Activated CD4-positive, alpha-beta memory T cell treated with anti-CD3 and anti-CD28 coated beads for 36 hours (primary cell): Measurements from ENCODE around the gene MAGEB4. TPM values are rescaled to one million over a fixed set of nuclear protein-coding genes. Genes with fewer than 3 reads are reported as not detected.

ENCODE experiments used
- CTCF ChIA-PET: fragments of 350-600 bp; sonication (Branson Sonifier 250); formaldehyde crosslinking; loops from one replicate; lab custom pipeline; 2021; ENCODE audit warnings: antibody characterized with exemption, inconsistent platforms; lab: Charles Lee
- POLR2A ChIA-PET: fragments of 350-600 bp; sonication (Branson Sonifier 250); formaldehyde crosslinking; loops from one replicate; lab custom pipeline; 2021; ENCODE audit warnings: antibody characterized with exemption; lab: Charles Lee
- DNase-seq: peaks from one replicate; pipeline ENCODE4 v3.0.0-alpha.2; 2020
- H3K27ac Mint-ChIP-seq: one replicate; pipeline ENCODE4 v1.8.0; 2021; ENCODE audit warnings: mixed read lengths
- H3K27me3 Mint-ChIP-seq: one replicate; pipeline ENCODE4 v1.8.0; 2021; ENCODE audit warnings: mixed read lengths
- H3K36me3 Mint-ChIP-seq: one replicate; pipeline ENCODE4 v1.8.0; 2021; ENCODE audit warnings: mixed read lengths
- H3K4me1 Mint-ChIP-seq: one replicate; pipeline ENCODE4 v1.8.0; 2021; ENCODE audit warnings: low read depth, mixed read lengths
- H3K4me3 Mint-ChIP-seq: one replicate; pipeline ENCODE4 v1.8.0; 2021; ENCODE audit warnings: mild to moderate bottlenecking, mixed read lengths
- H3K9me3 Mint-ChIP-seq: one replicate; pipeline ENCODE4 v1.8.0; 2021; ENCODE audit warnings: mixed read lengths
- intact Hi-C: fragments of 100-400 bp; cut with micrococcal nuclease; formaldehyde crosslinking; loops from one replicate; pipeline ENCODE4 v1.15.1; 2023
- total RNA-seq, 2 experiments: library from RNA; stranded (reverse); gene quantifications; one replicate each; pipeline ENCODE4 v1.2.3, GENCODE V29; 2021

MAGEB4 gene
- total RNA-seq, 2 experiments from 2014 or later, result not detected

DNA sequence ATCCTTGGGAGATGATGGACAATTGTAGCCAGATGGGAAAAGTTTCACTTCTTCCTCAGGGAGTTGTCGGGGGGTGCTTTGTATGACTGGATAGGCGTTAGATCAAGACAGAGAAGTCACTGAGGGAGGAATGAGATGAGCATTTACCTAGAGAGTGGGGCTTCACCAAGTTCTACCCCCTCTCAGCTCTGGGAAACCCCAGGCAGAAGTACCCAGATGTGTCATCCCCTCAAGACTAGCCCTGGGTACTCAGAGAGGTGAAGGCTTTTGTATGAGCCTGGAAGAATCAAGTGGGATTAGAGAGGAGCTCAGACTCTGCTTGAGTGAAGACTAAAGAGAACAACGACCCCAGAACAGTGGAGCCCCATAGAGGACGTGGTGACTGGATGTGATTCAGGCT, 7.1 kb downstream of the MAGEB4 start:
- no peak for DNase-seq
- intact Hi-C loops, result no loop called here
- Mint-ChIP-seq H3K4me1 (no peaks in the 10 kb centered on the region), H3K4me3 (no peak overlapping the region), H3K27me3 (no peaks in the 10 kb centered on the region), H3K9me3 (no peaks in the 10 kb centered on the region), H3K36me3 (no peaks in the 10 kb centered on the region), H3K27ac (no peak overlapping the region)
- CTCF ChIA-PET, result no interaction called here
- POLR2A ChIA-PET, result no interaction called here

GRCh38 chrX:30253257-30253656, 11.5 kb downstream of the MAGEB4 start:
- Mint-ChIP-seq H3K9me3 (no peaks in the 10 kb centered on the region), H3K4me3 (no peak overlapping the region), H3K27ac (no peak overlapping the region), H3K27me3 (no peaks in the 10 kb centered on the region), H3K4me1 (no peaks in the 10 kb centered on the region), H3K36me3 (no peaks in the 10 kb centered on the region)
- CTCF ChIA-PET, result no interaction called here
- POLR2A ChIA-PET, result no interaction called here
- intact Hi-C loops, result no loop called here
- DNase-seq, result no peak

DNA sequence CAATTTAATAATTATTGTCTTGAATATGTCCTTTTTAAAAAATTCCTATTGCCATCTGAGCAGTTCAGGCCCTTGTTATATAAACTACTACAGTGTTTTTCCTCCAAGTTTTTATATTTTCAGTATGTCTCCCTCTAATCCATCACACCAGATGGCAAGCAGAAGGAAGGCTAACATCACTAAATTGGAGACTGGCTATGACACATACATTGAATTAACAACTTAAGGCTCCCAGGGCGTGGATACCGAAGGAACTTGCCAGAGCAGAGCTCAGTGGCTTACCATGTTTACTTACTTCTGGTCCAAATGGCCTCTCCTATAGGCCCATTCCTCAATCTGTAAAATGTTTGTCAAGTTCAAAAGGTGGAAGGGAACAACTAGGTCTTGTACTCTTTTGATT, 18.1 kb downstream of the MAGEB4 start:
- CTCF ChIA-PET, result no interaction called here
- intact Hi-C loops, result no loop called here
- Mint-ChIP-seq H3K4me3 (no peak overlapping the region), H3K36me3 (no peaks in the 10 kb centered on the region), H3K27ac (no peak overlapping the region), H3K27me3 (no peaks in the 10 kb centered on the region), H3K9me3 (no peaks in the 10 kb centered on the region), H3K4me1 (no peaks in the 10 kb centered on the region)
- no peak for DNase-seq
- POLR2A ChIA-PET, result no interaction called here

GRCh38 chrX:30261012-30261411, 19.2 kb downstream of the MAGEB4 start:
- no peaks in the 10 kb centered on the region for H3K9me3 Mint-ChIP-seq
- no peaks in the 10 kb centered on the region for H3K4me1 Mint-ChIP-seq
- H3K27ac Mint-ChIP-seq, result no peak overlapping the region
- no peaks in the 10 kb centered on the region for H3K36me3 Mint-ChIP-seq
- intact Hi-C loops, result no loop called here
- no peaks in the 10 kb centered on the region for H3K27me3 Mint-ChIP-seq
- no peak overlapping the region for H3K4me3 Mint-ChIP-seq
- ChIA-PET CTCF (no interaction called here), POLR2A (no interaction called here)
- no peak for DNase-seq

GRCh38 chrX:30262763-30263162, 21.0 kb downstream of the MAGEB4 start:
- Mint-ChIP-seq H3K36me3 (no peaks in the 10 kb centered on the region), H3K27ac (no peak overlapping the region), H3K27me3 (no peaks in the 10 kb centered on the region), H3K4me1 (no peaks in the 10 kb centered on the region), H3K9me3 (no peaks in the 10 kb centered on the region), H3K4me3 (no peak overlapping the region)
- no peak for DNase-seq
- intact Hi-C loops, result no loop called here
- ChIA-PET CTCF (no interaction called here), POLR2A (no interaction called here)

DNA sequence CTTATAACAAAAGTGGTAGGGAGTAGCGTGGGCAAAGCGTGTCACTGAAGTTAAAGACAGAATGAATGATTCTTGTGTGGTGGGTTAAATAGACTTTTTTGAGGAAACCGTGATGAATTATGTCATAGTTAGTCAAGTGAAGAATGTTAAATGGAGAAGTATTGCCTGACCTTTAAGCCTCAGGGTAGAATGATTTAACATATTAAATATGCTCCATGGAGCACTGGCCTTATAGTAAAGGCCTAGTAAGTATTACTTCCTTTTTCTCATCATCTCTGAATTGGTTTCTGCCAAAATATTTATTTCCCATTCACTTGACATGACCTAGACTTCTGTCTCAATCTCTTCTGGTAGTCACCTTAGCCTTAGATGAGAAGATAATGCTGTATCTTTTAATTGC, 28.8 kb downstream of the MAGEB4 start:
- Mint-ChIP-seq H3K36me3 (no peaks in the 10 kb centered on the region), H3K27ac (no peak overlapping the region), H3K9me3 (no peaks in the 10 kb centered on the region), H3K4me3 (no peak overlapping the region), H3K27me3 (no peaks in the 10 kb centered on the region), H3K4me1 (no peaks in the 10 kb centered on the region)
- CTCF ChIA-PET, result no interaction called here
- POLR2A ChIA-PET, result no interaction called here
- intact Hi-C loops, result loop anchor here (10.0 kb wide), 1 partner anchor 224 kb away; no protein-coding TSS in a partner anchor
- DNase-seq, result no peak

DNA sequence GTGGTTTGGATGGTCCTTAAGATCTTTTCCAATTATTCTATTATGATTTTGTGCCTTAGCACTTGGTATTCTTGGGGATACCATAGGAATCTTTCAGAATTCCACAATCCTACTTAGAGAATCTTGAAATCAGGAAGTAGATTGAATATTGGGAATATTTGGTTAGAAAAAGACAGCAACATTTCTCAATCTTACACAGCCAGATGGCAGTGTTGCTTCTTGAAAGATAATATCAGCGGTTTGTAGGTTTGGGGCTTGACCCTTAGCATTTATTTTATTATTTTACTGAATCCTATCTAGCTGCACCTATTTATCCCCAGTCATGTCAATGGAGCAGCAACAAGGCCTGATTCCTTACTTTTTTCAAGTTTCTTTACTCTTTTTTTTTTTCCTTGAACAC, 33.7 kb downstream of the MAGEB4 start:
- H3K4me1 Mint-ChIP-seq, result no peaks in the 10 kb centered on the region
- no peak overlapping the region for H3K27ac Mint-ChIP-seq
- CTCF ChIA-PET, result interaction anchor here (0.6 kb wide), 1 partner anchor 10 kb away, joined by 3 read pairs; no protein-coding TSS in a partner anchor
- POLR2A ChIA-PET, result no interaction called here
- DNase-seq, result no peak
- no peaks in the 10 kb centered on the region for H3K9me3 Mint-ChIP-seq
- no peak overlapping the region for H3K4me3 Mint-ChIP-seq
- H3K27me3 Mint-ChIP-seq, result no peaks in the 10 kb centered on the region
- no peaks in the 10 kb centered on the region for H3K36me3 Mint-ChIP-seq
- intact Hi-C loops, result loop anchor here (10.0 kb wide), 1 partner anchor 219 kb away; no protein-coding TSS in a partner anchor

GRCh38 chrX:30278365-30278764, 36.6 kb downstream of the MAGEB4 start:
- intact Hi-C loops, result loop anchor here (10.0 kb wide), 1 partner anchor 216 kb away; no protein-coding TSS in a partner anchor
- no peak overlapping the region for H3K4me3 Mint-ChIP-seq
- H3K4me1 Mint-ChIP-seq, result no peaks in the 10 kb centered on the region
- no peaks in the 10 kb centered on the region for H3K9me3 Mint-ChIP-seq
- CTCF ChIA-PET, result no interaction called here
- H3K27ac Mint-ChIP-seq, result no peak overlapping the region
- POLR2A ChIA-PET, result no interaction called here
- DNase-seq, result no peak
- no peaks in the 10 kb centered on the region for H3K36me3 Mint-ChIP-seq
- no peaks in the 10 kb centered on the region for H3K27me3 Mint-ChIP-seq

DNA sequence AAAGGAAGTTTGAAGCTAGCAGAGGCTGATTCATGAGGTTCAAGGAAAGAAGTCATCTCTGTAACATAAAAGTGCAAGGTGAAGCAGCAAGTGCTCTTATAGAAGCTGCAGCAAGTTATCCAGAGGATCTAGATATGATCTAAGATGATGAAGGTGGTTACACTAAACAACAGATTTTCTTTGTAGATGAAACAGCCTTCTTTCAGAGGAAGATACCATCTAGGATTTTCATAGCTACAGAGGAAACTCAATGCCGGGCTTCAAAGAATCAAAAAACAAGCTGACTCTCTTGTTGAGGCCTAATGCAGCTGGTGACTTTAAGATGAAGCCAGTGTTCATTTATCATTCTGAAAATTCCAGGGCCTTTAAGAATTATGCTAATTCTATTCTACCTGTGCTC, 38.6 kb downstream of the MAGEB4 start:
- no peak for DNase-seq
- Mint-ChIP-seq H3K36me3 (no peaks in the 10 kb centered on the region), H3K27ac (no peak overlapping the region), H3K4me3 (no peak overlapping the region), H3K9me3 (no peaks in the 10 kb centered on the region), H3K27me3 (no peaks in the 10 kb centered on the region), H3K4me1 (no peaks in the 10 kb centered on the region)
- POLR2A ChIA-PET, result no interaction called here
- intact Hi-C loops, result no loop called here
- CTCF ChIA-PET, result no interaction called here

- Mint-ChIP-seq H3K27ac (no peak overlapping the region), H3K9me3 (no peaks in the 10 kb centered on the region), H3K36me3 (no peaks in the 10 kb centered on the region), H3K4me3 (no peak overlapping the region), H3K27me3 (no peaks in the 10 kb centered on the region), H3K4me1 (no peaks in the 10 kb centered on the region)
- intact Hi-C loops, result no loop called here
- ChIA-PET POLR2A (no interaction called here), CTCF (no interaction called here)
- DNase-seq, result no peak
Measured at GRCh38 chrX:30282527-30282926, 40.7 kb downstream of the MAGEB4 start.

- H3K4me1 Mint-ChIP-seq, result no peaks in the 10 kb centered on the region
- DNase-seq, result no peak
- ChIA-PET CTCF (no interaction called here), POLR2A (no interaction called here)
- H3K4me3 Mint-ChIP-seq, result no peak overlapping the region
- no peaks in the 10 kb centered on the region for H3K27me3 Mint-ChIP-seq
- H3K27ac Mint-ChIP-seq, result no peak overlapping the region
- H3K36me3 Mint-ChIP-seq, result no peaks in the 10 kb centered on the region
- intact Hi-C loops, result no loop called here
- H3K9me3 Mint-ChIP-seq, result no peaks in the 10 kb centered on the region
Measured at GRCh38 chrX:30283456-30284200, 41.8 kb downstream of the MAGEB4 start.
